ENCODE data around the gene LIMS2.

Gene LIMS2

DNA sequence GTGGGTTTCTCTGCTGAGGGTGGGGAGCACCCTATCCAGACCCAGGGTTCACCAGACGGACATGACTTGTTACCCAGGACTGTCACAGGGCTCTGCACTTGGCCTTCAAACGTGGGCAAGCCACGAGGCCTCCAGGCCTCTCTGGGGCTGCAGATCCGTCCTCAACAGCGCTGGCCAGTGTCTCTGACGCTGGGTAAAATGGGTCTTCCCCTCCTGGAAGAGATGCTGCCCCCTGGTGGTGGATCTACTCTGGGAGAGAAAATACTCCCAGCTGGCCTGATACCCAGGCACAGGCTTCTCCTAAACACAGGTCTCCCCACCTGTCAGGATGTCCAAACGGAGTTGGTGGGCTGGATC is 25.7 kb downstream of the LIMS2 start:
- Histone ChIP-seq H3K9ac (ENCODE audit: low read length) (no peak overlapping the region), H3F3A (ENCODE audit: insufficient read depth) (no peaks in the 10 kb centered on the region), H4K20me1 (ENCODE audit: low read depth, low read length) (no peaks in the 10 kb centered on the region), H3K79me2 (ENCODE audit: insufficient read depth, low read length) (no peaks in the 10 kb centered on the region), H3K4me2 (ENCODE audit: low read depth, low read length, poor library complexity, severe bottlenecking) (no peak overlapping the region), H3K4me3 (ENCODE audit: insufficient read depth, low read length, poor library complexity, severe bottlenecking) (no peak overlapping the region), H3K9me2 (replicated peaks; ENCODE audit: insufficient read depth, low read length) (no peaks in the 10 kb centered on the region), H3K9me3 (ENCODE audit: insufficient read depth, low read length) (no peaks in the 10 kb centered on the region), H3K36me3 (ENCODE audit: low read length) (no peaks in the 10 kb centered on the region), H3K27ac (ENCODE audit: low read depth, low read length) (no peak overlapping the region), H2AFZ (ENCODE audit: low read depth, low read length, severe bottlenecking) (no peak overlapping the region), H3K27me3 (ENCODE audit: low read length) (no peaks in the 10 kb centered on the region)
- TF ChIP-seq, protein P1, sequence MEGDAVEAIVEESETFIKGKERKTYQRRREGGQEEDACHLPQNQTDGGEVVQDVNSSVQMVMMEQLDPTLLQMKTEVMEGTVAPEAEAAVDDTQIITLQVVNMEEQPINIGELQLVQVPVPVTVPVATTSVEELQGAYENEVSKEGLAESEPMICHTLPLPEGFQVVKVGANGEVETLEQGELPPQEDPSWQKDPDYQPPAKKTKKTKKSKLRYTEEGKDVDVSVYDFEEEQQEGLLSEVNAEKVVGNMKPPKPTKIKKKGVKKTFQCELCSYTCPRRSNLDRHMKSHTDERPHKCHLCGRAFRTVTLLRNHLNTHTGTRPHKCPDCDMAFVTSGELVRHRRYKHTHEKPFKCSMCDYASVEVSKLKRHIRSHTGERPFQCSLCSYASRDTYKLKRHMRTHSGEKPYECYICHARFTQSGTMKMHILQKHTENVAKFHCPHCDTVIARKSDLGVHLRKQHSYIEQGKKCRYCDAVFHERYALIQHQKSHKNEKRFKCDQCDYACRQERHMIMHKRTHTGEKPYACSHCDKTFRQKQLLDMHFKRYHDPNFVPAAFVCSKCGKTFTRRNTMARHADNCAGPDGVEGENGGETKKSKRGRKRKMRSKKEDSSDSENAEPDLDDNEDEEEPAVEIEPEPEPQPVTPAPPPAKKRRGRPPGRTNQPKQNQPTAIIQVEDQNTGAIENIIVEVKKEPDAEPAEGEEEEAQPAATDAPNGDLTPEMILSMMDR (IDR thresholded peaks at IDR 0.05; ENCODE audit: insufficient read depth, low read length, poor library complexity, severe bottlenecking), result peak; percentile 66
- TF ChIP-seq EZH2phosphoT487 (conservative IDR thresholded peaks at IDR 0.05; ENCODE audit: low read length), result no peak

DNA sequence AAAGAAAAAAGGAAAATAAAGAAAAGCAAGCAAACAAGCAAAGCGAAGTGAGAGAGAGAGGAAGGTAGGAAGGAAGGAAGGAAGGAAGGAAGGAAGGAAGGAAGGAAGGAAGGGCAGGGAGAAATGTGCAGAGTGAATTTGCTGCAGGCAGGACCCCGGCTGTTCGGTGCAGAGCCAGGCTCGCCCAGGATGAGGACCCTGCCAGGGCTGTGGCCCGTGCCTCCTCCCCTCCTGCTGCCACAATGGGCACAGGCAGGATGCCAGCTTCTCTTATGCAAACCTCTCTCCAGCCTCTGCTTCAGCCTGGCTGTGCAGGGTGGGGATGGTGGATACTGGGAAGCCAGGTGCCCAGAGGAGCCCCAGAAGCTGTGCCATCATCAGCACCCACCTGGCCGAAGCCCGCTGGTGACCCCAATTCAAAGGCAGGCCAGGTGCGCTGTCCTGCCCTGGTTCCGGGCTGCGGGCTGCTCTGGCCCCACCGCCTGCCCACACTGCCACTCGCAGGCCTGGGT is 26.2 kb downstream of the LIMS2 start:
- Histone ChIP-seq H3K27ac (ENCODE audit: low read depth, low read length) (no peak overlapping the region), H3K36me3 (ENCODE audit: low read length) (no peaks in the 10 kb centered on the region), H3K9ac (ENCODE audit: low read length) (no peak overlapping the region), H3K4me3 (ENCODE audit: insufficient read depth, low read length, poor library complexity, severe bottlenecking) (no peak overlapping the region), H3K9me2 (replicated peaks; ENCODE audit: insufficient read depth, low read length) (no peaks in the 10 kb centered on the region), H2AFZ (ENCODE audit: low read depth, low read length, severe bottlenecking) (no peak overlapping the region), H3K79me2 (ENCODE audit: insufficient read depth, low read length) (no peaks in the 10 kb centered on the region), H3K4me2 (ENCODE audit: low read depth, low read length, poor library complexity, severe bottlenecking) (no peak overlapping the region), H3K9me3 (ENCODE audit: insufficient read depth, low read length) (no peaks in the 10 kb centered on the region), H4K20me1 (ENCODE audit: low read depth, low read length) (no peaks in the 10 kb centered on the region), H3F3A (ENCODE audit: insufficient read depth) (no peaks in the 10 kb centered on the region), H3K27me3 (ENCODE audit: low read length) (no peaks in the 10 kb centered on the region)
- TF ChIP-seq, protein P1 (IDR thresholded peaks at IDR 0.05; ENCODE audit: insufficient read depth, low read length, poor library complexity, severe bottlenecking), result no peak
- no peak for TF ChIP-seq EZH2phosphoT487 (conservative IDR thresholded peaks at IDR 0.05; ENCODE audit: low read length)

DNA sequence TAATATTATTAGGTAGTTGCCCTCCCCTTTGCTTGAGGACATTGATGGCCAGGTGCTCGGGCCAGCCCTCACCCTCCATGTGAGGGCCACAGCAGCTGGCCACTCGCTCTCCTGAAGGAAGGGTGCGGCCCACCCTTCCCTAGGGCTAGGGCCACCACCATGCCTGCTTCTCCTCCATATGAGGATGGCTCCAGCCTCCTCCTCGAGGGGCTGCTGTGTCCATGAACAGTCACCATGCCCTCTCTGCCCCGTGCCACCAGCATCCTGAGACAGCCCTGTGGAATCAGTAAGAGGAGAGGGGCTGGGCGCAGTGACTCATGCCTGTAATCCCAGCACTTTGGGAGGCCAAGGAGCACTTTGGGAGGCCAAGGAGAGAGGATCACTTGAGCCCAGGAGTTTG is 27.0 kb downstream of the LIMS2 start:
- Histone ChIP-seq H3K36me3 (ENCODE audit: low read length) (no peaks in the 10 kb centered on the region), H3K4me3 (ENCODE audit: insufficient read depth, low read length, poor library complexity, severe bottlenecking) (no peak overlapping the region), H2AFZ (ENCODE audit: low read depth, low read length, severe bottlenecking) (no peak overlapping the region), H3K79me2 (ENCODE audit: insufficient read depth, low read length) (no peaks in the 10 kb centered on the region), H3K9me2 (replicated peaks; ENCODE audit: insufficient read depth, low read length) (no peaks in the 10 kb centered on the region), H3K27ac (ENCODE audit: low read depth, low read length) (no peak overlapping the region), H4K20me1 (ENCODE audit: low read depth, low read length) (no peaks in the 10 kb centered on the region), H3K9ac (ENCODE audit: low read length) (no peak overlapping the region), H3K9me3 (ENCODE audit: insufficient read depth, low read length) (no peaks in the 10 kb centered on the region), H3F3A (ENCODE audit: insufficient read depth) (no peaks in the 10 kb centered on the region), H3K27me3 (ENCODE audit: low read length) (no peaks in the 10 kb centered on the region), H3K4me2 (ENCODE audit: low read depth, low read length, poor library complexity, severe bottlenecking) (no peak overlapping the region)
- TF ChIP-seq EZH2phosphoT487 (conservative IDR thresholded peaks at IDR 0.05; ENCODE audit: low read length), result no peak
- TF ChIP-seq, protein P1 (IDR thresholded peaks at IDR 0.05; ENCODE audit: insufficient read depth, low read length, poor library complexity, severe bottlenecking), result no peak
